Common myeloid progenitor, CD34-positive (primary cell): Measurements from ENCODE around the gene TSKU.

Experiments used
- CTCF ChIA-PET: fragments of 350-600 bp; sonication (Branson Sonifier 250); formaldehyde crosslinking; loops from one replicate; lab custom pipeline; 2021; ENCODE audit warnings: antibody characterized with exemption; lab: Charles Lee
- POLR2A ChIA-PET: fragments of 350-600 bp; sonication (Branson Sonifier 250); formaldehyde crosslinking; loops from one replicate; lab custom pipeline; 2021; ENCODE audit warnings: antibody characterized with exemption; lab: Charles Lee
- DNase-seq, 3 donors: peaks; one replicate each; pipeline versions ENCODE4 v3.0.0 to v3.0.0-alpha.2; 2013
- H3K27ac ChIP-seq, 2 experiments: 1 replicate in 1 of 2; 2 replicates in 1 of 2; pipeline ENCODE4 v1.7.0; 2013; ENCODE audit warnings: inconsistent platforms in 2 of 2, low read length in 2 of 2, mild to moderate bottlenecking in 2 of 2, low read depth in 1 of 2, moderate library complexity in 1 of 2; ENCODE audit not compliant: severe bottlenecking in 2 of 2, insufficient read depth in 1 of 2, poor library complexity in 1 of 2
- H3K27me3 ChIP-seq, 5 experiments: replicated peaks in 2 of 5; 1 replicate in 3 of 5; 2 replicates in 2 of 5; pipeline versions ENCODE4 v1.6.1 to v1.7.0; 2013; ENCODE audit warnings: low read length in 4 of 5, mild to moderate bottlenecking in 2 of 5, moderate library complexity in 2 of 5, inconsistent platforms in 1 of 5; ENCODE audit not compliant: insufficient read depth in 5 of 5, control insufficient read depth in 4 of 5
- H3K36me3 ChIP-seq, 4 experiments: 1 replicate in 2 of 4; 2 replicates in 2 of 4; pipeline versions ENCODE4 v1.6.1 to v1.7.0; 2013; ENCODE audit warnings: low read length in 3 of 4, control low read depth in 1 of 4, mild to moderate bottlenecking in 1 of 4; ENCODE audit not compliant: control insufficient read depth in 4 of 4, insufficient read depth in 4 of 4
- H3K4me1 ChIP-seq, 4 experiments: 1 replicate in 3 of 4; 2 replicates in 1 of 4; pipeline versions ENCODE4 v1.6.1 to v1.7.1; 2013; ENCODE audit warnings: low read length in 3 of 4, mild to moderate bottlenecking in 3 of 4, control low read depth in 1 of 4, inconsistent platforms in 1 of 4, moderate library complexity in 1 of 4; ENCODE audit not compliant: control insufficient read depth in 4 of 4, insufficient read depth in 4 of 4; ENCODE audit errors: control extremely low read depth in 1 of 4
- H3K4me3 ChIP-seq, 7 experiments: 1 replicate in 4 of 7; 2 replicates in 3 of 7; pipeline versions ENCODE4 v1.5.1 to v1.7.0; 2013; ENCODE audit warnings: mild to moderate bottlenecking in 7 of 7, low read length in 6 of 7, moderate library complexity in 6 of 7, inconsistent platforms in 2 of 7, low read depth in 2 of 7, control low read depth in 1 of 7; ENCODE audit not compliant: insufficient read depth in 4 of 7, control insufficient read depth in 1 of 7; ENCODE audit errors: extremely low read depth in 1 of 7
- H3K9me3 ChIP-seq, 5 experiments: 1 replicate in 4 of 5; 2 replicates in 1 of 5; pipeline versions ENCODE4 v1.6.1 to v1.7.1; 2013; ENCODE audit warnings: low read length in 4 of 5, mild to moderate bottlenecking in 2 of 5, inconsistent platforms in 1 of 5, low read depth in 1 of 5, moderate library complexity in 1 of 5; ENCODE audit not compliant: control insufficient read depth in 4 of 5, insufficient read depth in 2 of 5; ENCODE audit errors: control extremely low read depth in 1 of 5
- WGBS: methylation state at CpG from one replicate; pipeline ENCODE4 v1.1.5; 2013; ENCODE audit not compliant: insufficient coverage; 5-methylcytosine and 5-hydroxymethylcytosine counted together

TSKU gene

GRCh38 chr11:76745561-76746207, 37.5 kb upstream of the TSKU start:
- Histone ChIP-seq H3K36me3 (no peaks in the 10 kb centered on the region), H3K4me3 (no peak overlapping the region), H3K4me1 (peaks cover 0 to 9% (median 0%) of the 10 kb centered on the region in 4 experiments), H3K9me3 (no peaks in the 10 kb centered on the region), H3K27ac (no peak overlapping the region), H3K27me3 (peaks cover 0 to 5% (median 0%) of the 10 kb centered on the region in 5 experiments)
- ChIA-PET CTCF (interaction anchor here (2.6 kb wide), 1 partner anchor 11 kb away, joined by 9 read pairs; no protein-coding TSS in a partner anchor), POLR2A (no interaction called here)
- DNase-seq = peak; percentile 13 to 61 (median 34)
- 85% methylated on average over 7 of the region's 8 CpGs for WGBS

DNA sequence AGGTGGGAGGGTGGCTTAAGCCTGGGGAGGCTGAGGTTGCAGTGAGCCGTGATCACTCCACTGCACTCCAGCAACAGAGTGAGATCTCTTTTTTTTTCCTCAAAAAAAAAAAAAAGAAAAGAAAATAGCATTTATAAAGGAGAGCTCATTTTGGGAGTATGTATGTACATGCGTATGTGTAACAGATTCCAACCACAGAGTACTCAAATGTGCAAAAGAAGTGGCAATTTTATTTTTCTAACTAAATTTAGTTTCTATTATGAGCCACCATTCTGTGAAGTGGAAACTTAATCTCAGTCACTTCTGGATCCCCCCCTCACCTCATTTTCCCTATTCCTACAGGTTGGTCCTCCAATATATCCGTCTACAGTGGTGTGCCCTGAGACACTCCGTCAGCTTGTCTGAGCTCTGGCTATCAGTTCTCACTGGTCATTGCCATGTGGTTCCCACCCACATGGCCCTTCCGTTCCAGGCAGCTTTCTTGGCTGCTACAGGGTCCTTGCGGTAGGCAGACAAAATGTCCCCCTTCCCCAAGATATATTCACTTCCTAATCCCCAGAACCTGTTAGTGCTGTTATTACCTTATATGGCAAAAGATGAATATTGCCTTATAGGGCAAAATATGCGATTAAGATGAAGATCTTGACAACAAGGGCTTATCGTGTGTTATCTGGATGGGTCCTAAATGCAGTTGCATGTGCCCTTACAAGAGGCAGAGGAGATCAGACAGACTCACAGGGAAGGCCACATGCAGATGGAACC, 35.8 kb upstream of the TSKU start:
- 91% methylated on average over 4 of the region's 8 CpGs for WGBS
- Histone ChIP-seq H3K27me3 (peaks cover 0 to 7% (median 0%) of the 10 kb centered on the region in 5 experiments), H3K27ac (no peak overlapping the region), H3K4me3 (no peak overlapping the region), H3K9me3 (no peaks in the 10 kb centered on the region), H3K36me3 (no peaks in the 10 kb centered on the region), H3K4me1 (peaks cover 0 to 9% (median 0%) of the 10 kb centered on the region in 4 experiments)
- CTCF ChIA-PET = interaction anchor here (0.8 to 2.6 kb wide), 5 partner anchors 13 to 62 kb away, joined by 3 to 9 read pairs (median 3); no protein-coding TSS in a partner anchor
- DNase-seq = no peak
- POLR2A ChIA-PET = no interaction called here

- no peak for DNase-seq
- no peak overlapping the region for H3K4me3 ChIP-seq
- ChIA-PET CTCF (interaction anchor here (1.1 to 2.6 kb wide), 3 partner anchors 14 to 62 kb away, joined by 3 to 9 read pairs (median 3); no protein-coding TSS in a partner anchor), POLR2A (no interaction called here)
- H3K27me3 ChIP-seq = peaks cover 0 to 7% (median 0%) of the 10 kb centered on the region in 5 experiments
- H3K4me1 ChIP-seq = peaks cover 0 to 9% (median 0%) of the 10 kb centered on the region in 4 experiments
- no peaks in the 10 kb centered on the region for H3K9me3 ChIP-seq
- no peaks in the 10 kb centered on the region for H3K36me3 ChIP-seq
- H3K27ac ChIP-seq = no peak overlapping the region
- 95% methylated on average over 11 of the region's 13 CpGs for WGBS
Observed at GRCh38 chr11:76747915-76748860, 35.0 kb upstream of the TSKU start.

DNA sequence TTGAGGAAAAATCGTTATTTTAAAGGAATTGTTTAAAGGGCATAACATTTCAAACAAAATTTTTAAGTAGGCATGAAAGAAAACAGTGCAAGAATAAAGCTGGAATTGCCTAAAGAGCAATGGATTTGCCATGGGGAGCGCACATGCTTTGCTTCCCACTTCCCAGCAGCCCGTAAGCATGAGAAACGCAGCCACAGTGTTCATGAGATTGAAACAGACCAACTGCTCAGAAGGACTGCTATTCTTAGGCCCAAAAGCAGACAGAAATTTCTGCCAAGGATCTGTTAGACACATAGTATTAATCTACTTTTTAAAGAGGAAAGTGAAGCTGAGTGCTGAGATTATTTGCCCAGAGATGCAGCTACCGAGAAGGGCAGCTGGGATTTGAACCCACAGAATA, 34.2 kb upstream of the TSKU start:
- CTCF ChIA-PET = interaction anchor here (1.2 to 2.0 kb wide), 2 partner anchors 14 to 61 kb away, joined by 3 to 4 read pairs; no protein-coding TSS in a partner anchor
- no peak for DNase-seq
- Histone ChIP-seq H3K27ac (no peak overlapping the region), H3K27me3 (peaks cover 0 to 5% (median 0%) of the 10 kb centered on the region in 5 experiments), H3K9me3 (no peaks in the 10 kb centered on the region), H3K4me3 (no peak overlapping the region), H3K36me3 (no peaks in the 10 kb centered on the region), H3K4me1 (peaks cover 0 to 9% (median 0%) of the 10 kb centered on the region in 4 experiments)
- POLR2A ChIA-PET = no interaction called here
- WGBS = 100% methylated on average over 4 of the region's 5 CpGs

DNA sequence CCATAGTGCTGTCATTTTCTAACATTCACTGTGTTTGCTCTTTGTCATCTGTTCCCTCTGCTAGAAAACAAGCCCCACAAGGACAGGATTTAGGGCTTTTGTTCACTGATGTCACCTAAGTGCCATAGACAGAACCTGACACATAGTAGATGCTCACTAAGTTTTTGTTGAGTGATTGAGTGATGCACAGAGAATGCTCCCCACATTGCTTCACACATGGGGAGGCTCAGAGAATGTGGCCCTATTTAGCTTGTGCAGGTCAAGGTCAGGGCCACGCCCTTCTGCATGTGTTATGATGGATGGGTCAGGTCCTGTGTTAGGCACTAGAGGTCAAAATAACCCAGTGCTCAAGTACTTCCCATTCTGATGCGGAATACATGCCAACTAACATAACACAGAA, 33.1 kb upstream of the TSKU start:
- POLR2A ChIA-PET = no interaction called here
- WGBS = 80% methylated on average over 1 of the region's 2 CpGs
- Histone ChIP-seq H3K9me3 (no peaks in the 10 kb centered on the region), H3K4me1 (peaks cover 0 to 2% (median 0%) of the 10 kb centered on the region in 4 experiments), H3K4me3 (no peak overlapping the region), H3K27ac (no peak overlapping the region), H3K27me3 (peaks cover 0 to 5% (median 0%) of the 10 kb centered on the region in 5 experiments), H3K36me3 (no peaks in the 10 kb centered on the region)
- no peak for DNase-seq
- CTCF ChIA-PET = interaction anchor here (2.0 kb wide), 1 partner anchor 15 kb away, joined by 4 read pairs; no protein-coding TSS in a partner anchor

- no peaks in the 10 kb centered on the region for H3K4me1 ChIP-seq
- DNase-seq = no peak
- ChIA-PET POLR2A (no interaction called here), CTCF (interaction anchor here (2.0 kb wide), 1 partner anchor 16 kb away, joined by 4 read pairs; no protein-coding TSS in a partner anchor)
- H3K9me3 ChIP-seq = no peaks in the 10 kb centered on the region
- H3K27me3 ChIP-seq = peaks cover 0 to 5% (median 0%) of the 10 kb centered on the region in 5 experiments
- WGBS = 95% methylated on average over 6 of the region's 6 CpGs
- no peak overlapping the region for H3K4me3 ChIP-seq
- H3K27ac ChIP-seq = no peak overlapping the region
- no peaks in the 10 kb centered on the region for H3K36me3 ChIP-seq
Observed at GRCh38 chr11:76750746-76751145, 32.4 kb upstream of the TSKU start.
